GM12878 (cell line): ENCODE measurements around the gene RPS3. TPM values are rescaled to one million over a fixed set of nuclear protein-coding genes. Genes with fewer than 3 reads are reported as not detected.

ENCODE experiments used
- ATAC-seq: fragments of 200-7000 bp; cut with Tn5 transposase; 3 replicates; pipeline ENCODE4 v1.9.1; 2020; ENCODE audit warnings: mild to moderate bottlenecking, moderate library complexity
- BruUV-seq: library from RNA; stranded (reverse); fragments of 400-500 nt; replicated peaks from 2 replicates; lab custom pipeline; 2021; lab: Mats Ljungman, UMichigan
- CTCF ChIA-PET: fragments of 300-600 bp; sonication (Branson Sonifier 250); formaldehyde crosslinking; extraction: SDS; loops from one replicate; lab custom pipeline; 2021; ENCODE audit warnings: inconsistent platforms; lab: Yijun Ruan, JAX
- POLR2A ChIA-PET: fragments of 350-600 bp; formaldehyde crosslinking; extraction: SDS; loops from one replicate; lab custom pipeline; 2021; ENCODE audit warnings: inconsistent platforms; lab: Charles Lee
- RAD21 ChIA-PET: fragments of 300-600 bp; sonication (Branson Sonifier 250); formaldehyde crosslinking; loops from one replicate; lab custom pipeline; 2023; ENCODE audit warnings: antibody characterized with exemption; ENCODE audit not compliant: unreplicated experiment; lab: Charles Lee
- SMC1A ChIA-PET: fragments of 300-600 bp; sonication (Branson Sonifier 250); formaldehyde crosslinking; loops from one replicate; lab custom pipeline; 2023; ENCODE audit not compliant: unreplicated experiment, uncharacterized antibody; lab: Charles Lee
- DNase-seq: peaks from one replicate; pipeline ENCODE4 v3.0.0-alpha.2; 2011; ENCODE audit warnings: low read depth, low spot score
- FAIRE-seq: peaks from 3 replicates; lab custom pipeline; 2011; peaks lifted over from hg19 to GRCh38; lab: Jason Lieb, UNC
- H2AFZ ChIP-seq: 2 replicates; pipeline ENCODE4 v1.6.0; 2011; ENCODE audit warnings: low read depth, low read length, control low read depth; ENCODE audit not compliant: control insufficient read depth
- H3K27ac ChIP-seq: 2 replicates; pipeline ENCODE4 v1.5.1; 2011; ENCODE audit warnings: control low read depth; ENCODE audit not compliant: control insufficient read depth, insufficient read depth
- H3K27me3 ChIP-seq, 2 experiments: replicated peaks in 1 of 2; 2 replicates each; pipeline versions ENCODE4 v1.6.0 to v1.6.1; 2011; ENCODE audit warnings: low read length in 1 of 2; ENCODE audit not compliant: control insufficient read depth in 2 of 2, insufficient read depth in 2 of 2
- H3K36me3 ChIP-seq, 2 experiments: 2 replicates each; pipeline ENCODE4 v1.5.1; 2011; ENCODE audit warnings: low read length in 1 of 2; ENCODE audit not compliant: control insufficient read depth in 2 of 2, insufficient read depth in 2 of 2
- H3K4me1 ChIP-seq: 2 replicates; pipeline ENCODE4 v1.6.1; 2011; ENCODE audit warnings: mild to moderate bottlenecking, low read length, moderate library complexity, mixed read lengths; ENCODE audit not compliant: control insufficient read depth, insufficient read depth
- H3K4me2 ChIP-seq: 2 replicates; pipeline ENCODE4 v1.6.0; 2011; ENCODE audit warnings: control low read depth; ENCODE audit not compliant: control insufficient read depth, insufficient read depth
- H3K4me3 ChIP-seq: fragments of 200-600 bp; sonication (generic); 2 replicates; pipeline ENCODE4 v1.5.1; 2016
- H3K79me2 ChIP-seq: 2 replicates; pipeline ENCODE4 v1.6.0; 2011; ENCODE audit warnings: low read length; ENCODE audit not compliant: control insufficient read depth, insufficient read depth
- H3K9ac ChIP-seq: 2 replicates; pipeline ENCODE4 v1.8.0; 2011; ENCODE audit warnings: low read length, control low read depth, mixed read lengths; ENCODE audit not compliant: control insufficient read depth, insufficient read depth
- H3K9me3 ChIP-seq: replicated peaks from 3 replicates; pipeline ENCODE4 v1.5.1; 2011; ENCODE audit warnings: mild to moderate bottlenecking, low read length; ENCODE audit not compliant: control insufficient read depth, insufficient read depth
- H4K20me1 ChIP-seq: 2 replicates; pipeline ENCODE4 v1.6.0; 2011; ENCODE audit not compliant: control insufficient read depth, insufficient read depth
- GATAD2B ChIP-seq: fragments of 450-650 bp; conservative IDR thresholded peaks from 2 replicates; pipeline ENCODE4 v1.6.1; 2017; ENCODE audit warnings: low read depth, mild to moderate bottlenecking, moderate library complexity
- HDGF ChIP-seq: fragments of 450-650 bp; IDR thresholded peaks from 2 replicates; pipeline ENCODE4 v1.6.1; 2016; ENCODE audit warnings: antibody characterized with exemption
- LARP7 ChIP-seq: fragments of 450-650 bp; IDR thresholded peaks from 2 replicates; pipeline ENCODE4 v1.6.1; 2017; ENCODE audit warnings: mild to moderate bottlenecking
- MTA2 ChIP-seq: fragments of 450-650 bp; IDR thresholded peaks from 2 replicates; pipeline ENCODE4 v1.6.1; 2016; ENCODE audit warnings: low read depth, mild to moderate bottlenecking, moderate library complexity
- NR2C2 ChIP-seq: IDR thresholded peaks from 2 replicates; pipeline ENCODE4 v1.6.1; 2011; ENCODE audit warnings: borderline replicate concordance, low read depth; ENCODE audit not compliant: control insufficient read depth, insufficient read length
- RELA ChIP-seq: fragments of 450-650 bp; IDR thresholded peaks from 2 replicates; pipeline ENCODE4 v1.8.0; 2014; ENCODE audit warnings: borderline replicate concordance; ENCODE audit not compliant: partially characterized antibody
- WGBS: methylation state at CpG from one replicate; pipeline ENCODE4 v1.1.6; 2016; ENCODE audit warnings: low lambda C conversion rate; ENCODE audit not compliant: insufficient replicate concordance, insufficient coverage; ENCODE audit errors: missing lambda C conversion rate; 5-methylcytosine and 5-hydroxymethylcytosine counted together
- in situ Hi-C: fragments of 300-500 bp; cut with MboI; formaldehyde crosslinking; loops from 9 replicates; pipeline ENCODE4 v1.14.3; 2018; ENCODE audit warnings: mixed read lengths
- intact Hi-C: fragments of 100-400 bp; cut with micrococcal nuclease; formaldehyde crosslinking; loops from one replicate; pipeline ENCODE4 v1.14.2; 2022; ENCODE audit not compliant: unreplicated experiment
- polyA plus RNA-seq, 11 experiments: library from polyadenylated mRNA; depleted of rRNA in 4 of 11; unstranded in 6 of 11; stranded (reverse) in 5 of 11; fragments of >200 nt; fragmentation: Nextera tagmentation in 4 of 11; fragmentation: Illumina TruSeq in 1 of 11; extraction: Ambion mirVana in 4 of 11; extraction: Trizol in 1 of 11; gene quantifications; 1 replicate in 1 of 11; 2 replicates in 10 of 11; pipeline versions ENCODE4 v1.2.1 to v1.2.3, GENCODE V29; 2011 to 2016; ENCODE audit warnings: inconsistent platforms in 2 of 11, missing spikeins in 2 of 11, low read depth in 1 of 11
- total RNA-seq, 4 experiments: library from RNA; depleted of rRNA in 3 of 4; stranded (reverse); fragments of >200 nt in 3 of 4; fragmentation: Illumina TruSeq in 1 of 4; extraction: Trizol in 1 of 4; gene quantifications; 2 replicates each; pipeline versions ENCODE4 v1.2.1 to v1.2.3, GENCODE V29; 2013 to 2021
- TF ChIP-seq, protein P1 (sequence below): fragments of 450-650 bp; IDR thresholded peaks from 2 replicates; pipeline ENCODE4 v1.6.1; 2016; ENCODE audit warnings: mild to moderate bottlenecking
- TF ChIP-seq, protein P2 (sequence below): IDR thresholded peaks from 2 replicates; pipeline ENCODE4 v1.6.1; 2011; ENCODE audit warnings: low read depth, low read length, improper control_type of control experiment, borderline replicate concordance
- TF ChIP-seq, protein P3 (sequence below), 3 experiments: IDR thresholded peaks in 2 of 3; conservative IDR thresholded peaks in 1 of 3; 2 replicates each; pipeline ENCODE4 v1.5.1; 2011; ENCODE audit warnings: low read depth in 3 of 3, low read length in 3 of 3, mild to moderate bottlenecking in 3 of 3, control low read depth in 2 of 3, moderate library complexity in 2 of 3, inconsistent platforms in 1 of 3, mixed read lengths in 1 of 3; ENCODE audit not compliant: control insufficient read depth in 2 of 3, insufficient read depth in 1 of 3; ENCODE audit errors: extremely low read depth in 1 of 3
- TF ChIP-seq, protein P4 (sequence below): fragments of 450-650 bp; conservative IDR thresholded peaks from 2 replicates; pipeline ENCODE4 v1.6.1; 2017; ENCODE audit warnings: mild to moderate bottlenecking, moderate library complexity
- TF ChIP-seq, protein P5 (sequence below): fragments of 450-650 bp; IDR thresholded peaks from 2 replicates; pipeline ENCODE4 v1.6.1; 2016; ENCODE audit warnings: mild to moderate bottlenecking

RPS3 gene
- total and polyA plus RNA-seq, 10 of the 15 experiments (the other 5 are each of a cell fraction or from before 2014, with no cell fraction given): 2,127 to 9,556 (median 4,327) TPM

DNA sequence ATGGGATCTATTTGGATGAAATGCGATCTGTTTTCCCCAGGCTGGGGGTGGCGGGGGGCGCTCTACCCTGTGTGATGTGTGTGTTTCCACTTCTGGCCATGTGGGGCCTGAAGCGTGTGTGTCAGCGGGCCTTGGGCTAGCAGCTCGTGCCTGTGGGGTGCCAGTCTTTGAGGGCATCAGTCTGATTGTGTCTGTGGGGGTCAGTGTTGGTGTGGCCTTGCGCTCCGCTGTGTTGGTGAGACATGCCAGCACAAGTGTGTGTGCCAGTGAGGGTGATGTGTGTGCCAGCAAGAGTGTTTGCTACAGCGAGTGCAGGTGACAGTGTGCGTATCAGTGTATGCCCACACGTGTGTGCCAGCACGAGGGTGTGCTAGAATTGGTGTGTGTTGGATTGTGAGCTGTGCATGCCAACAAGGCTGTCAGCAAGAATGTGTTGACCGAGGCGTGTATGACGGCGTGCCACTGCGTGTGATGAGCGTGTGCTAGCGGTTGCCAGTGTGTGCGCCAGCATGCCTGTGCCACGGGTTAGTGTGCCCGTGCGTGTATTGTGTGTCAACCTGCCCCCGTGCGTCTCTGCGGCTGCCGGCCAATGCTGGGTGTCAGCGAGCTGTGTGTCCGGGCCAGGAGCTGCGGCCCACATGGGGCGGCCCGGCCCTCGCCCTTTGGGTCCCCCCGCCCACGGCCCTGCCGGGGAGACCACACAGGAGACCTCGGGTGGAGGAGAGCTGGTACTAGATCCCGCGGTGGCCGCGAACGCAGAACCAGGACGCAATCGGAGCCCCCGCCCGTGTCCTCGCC is 48.4 kb upstream of the RPS3 start:
- no peak overlapping the region; the same call in 1 of the 2 replicates for H3K27ac ChIP-seq
- H4K20me1 ChIP-seq: no peaks in the 10 kb centered on the region
- POLR2A ChIA-PET: interaction anchor here (0.8 to 2.2 kb wide), 2 partner anchors 10 to 18 kb away, joined by 3 to 8 read pairs; no protein-coding TSS in a partner anchor
- peak overlapping the region; percentile 7; the same call in 1 of the 2 replicates for H3K4me3 ChIP-seq
- peak overlapping the region; percentile 58; the same call in 1 of the 2 replicates for H3K9ac ChIP-seq
- H2AFZ ChIP-seq: peak overlapping the region; percentile 71
- SMC1A ChIA-PET: interaction anchor here (1.1 kb wide), 1 partner anchor 18 kb away, joined by 4 read pairs; no protein-coding TSS in a partner anchor
- H3K79me2 ChIP-seq: peaks cover 29% of the 10 kb centered on the region
- in situ Hi-C loops: no loop called here
- peak; percentile 50 for ATAC-seq
- CTCF ChIA-PET: interaction anchor here (1.2 to 2.8 kb wide), 4 partner anchors 10 to 37 kb away, joined by 3 to 25 read pairs (median 8); no protein-coding TSS in a partner anchor
- intact Hi-C loops: no loop called here
- no TSS peak for BruUV-seq
- H3K9me3 ChIP-seq: no peaks in the 10 kb centered on the region
- no peaks in the 10 kb centered on the region for H3K36me3 ChIP-seq
- RAD21 ChIA-PET: interaction anchor here (1.1 to 3.3 kb wide), 4 partner anchors 10 to 32 kb away, joined by 3 to 14 read pairs (median 8); no protein-coding TSS in a partner anchor
- FAIRE-seq: no peak
- peaks cover 0 to 4% of the 10 kb centered on the region in 2 experiments; a peak in 1 of 4 replicates for H3K27me3 ChIP-seq
- H3K4me1 ChIP-seq: peaks cover 22% of the 10 kb centered on the region
- H3K4me2 ChIP-seq: peak overlapping the region; percentile 72
- WGBS: 16% methylated on average over 37 of the region's 47 CpGs
- DNase-seq: no peak
- TF ChIP-seq, protein P1, sequence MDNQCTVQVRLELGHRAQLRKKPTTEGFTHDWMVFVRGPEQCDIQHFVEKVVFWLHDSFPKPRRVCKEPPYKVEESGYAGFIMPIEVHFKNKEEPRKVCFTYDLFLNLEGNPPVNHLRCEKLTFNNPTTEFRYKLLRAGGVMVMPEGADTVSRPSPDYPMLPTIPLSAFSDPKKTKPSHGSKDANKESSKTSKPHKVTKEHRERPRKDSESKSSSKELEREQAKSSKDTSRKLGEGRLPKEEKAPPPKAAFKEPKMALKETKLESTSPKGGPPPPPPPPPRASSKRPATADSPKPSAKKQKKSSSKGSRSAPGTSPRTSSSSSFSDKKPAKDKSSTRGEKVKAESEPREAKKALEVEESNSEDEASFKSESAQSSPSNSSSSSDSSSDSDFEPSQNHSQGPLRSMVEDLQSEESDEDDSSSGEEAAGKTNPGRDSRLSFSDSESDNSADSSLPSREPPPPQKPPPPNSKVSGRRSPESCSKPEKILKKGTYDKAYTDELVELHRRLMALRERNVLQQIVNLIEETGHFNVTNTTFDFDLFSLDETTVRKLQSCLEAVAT: peak; percentile 70
- no peak for TF ChIP-seq NR2C2
- TF ChIP-seq, protein P2, sequence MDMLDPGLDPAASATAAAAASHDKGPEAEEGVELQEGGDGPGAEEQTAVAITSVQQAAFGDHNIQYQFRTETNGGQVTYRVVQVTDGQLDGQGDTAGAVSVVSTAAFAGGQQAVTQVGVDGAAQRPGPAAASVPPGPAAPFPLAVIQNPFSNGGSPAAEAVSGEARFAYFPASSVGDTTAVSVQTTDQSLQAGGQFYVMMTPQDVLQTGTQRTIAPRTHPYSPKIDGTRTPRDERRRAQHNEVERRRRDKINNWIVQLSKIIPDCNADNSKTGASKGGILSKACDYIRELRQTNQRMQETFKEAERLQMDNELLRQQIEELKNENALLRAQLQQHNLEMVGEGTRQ: no peak
- TF ChIP-seq, protein P3, sequence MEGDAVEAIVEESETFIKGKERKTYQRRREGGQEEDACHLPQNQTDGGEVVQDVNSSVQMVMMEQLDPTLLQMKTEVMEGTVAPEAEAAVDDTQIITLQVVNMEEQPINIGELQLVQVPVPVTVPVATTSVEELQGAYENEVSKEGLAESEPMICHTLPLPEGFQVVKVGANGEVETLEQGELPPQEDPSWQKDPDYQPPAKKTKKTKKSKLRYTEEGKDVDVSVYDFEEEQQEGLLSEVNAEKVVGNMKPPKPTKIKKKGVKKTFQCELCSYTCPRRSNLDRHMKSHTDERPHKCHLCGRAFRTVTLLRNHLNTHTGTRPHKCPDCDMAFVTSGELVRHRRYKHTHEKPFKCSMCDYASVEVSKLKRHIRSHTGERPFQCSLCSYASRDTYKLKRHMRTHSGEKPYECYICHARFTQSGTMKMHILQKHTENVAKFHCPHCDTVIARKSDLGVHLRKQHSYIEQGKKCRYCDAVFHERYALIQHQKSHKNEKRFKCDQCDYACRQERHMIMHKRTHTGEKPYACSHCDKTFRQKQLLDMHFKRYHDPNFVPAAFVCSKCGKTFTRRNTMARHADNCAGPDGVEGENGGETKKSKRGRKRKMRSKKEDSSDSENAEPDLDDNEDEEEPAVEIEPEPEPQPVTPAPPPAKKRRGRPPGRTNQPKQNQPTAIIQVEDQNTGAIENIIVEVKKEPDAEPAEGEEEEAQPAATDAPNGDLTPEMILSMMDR (IDR thresholded peaks at IDR 0.05 in 2 of 3, conservative IDR thresholded peaks at IDR 0.05 in 1 of 3; ENCODE audit: control insufficient read depth in 2 of 3, extremely low read depth in 1 of 3, insufficient read depth in 1 of 3, low read depth in 3 of 3, low read length in 3 of 3): peak; percentile 9 to 34 (median 19); a peak in 4 of 6 replicates
- TF ChIP-seq, protein P4, sequence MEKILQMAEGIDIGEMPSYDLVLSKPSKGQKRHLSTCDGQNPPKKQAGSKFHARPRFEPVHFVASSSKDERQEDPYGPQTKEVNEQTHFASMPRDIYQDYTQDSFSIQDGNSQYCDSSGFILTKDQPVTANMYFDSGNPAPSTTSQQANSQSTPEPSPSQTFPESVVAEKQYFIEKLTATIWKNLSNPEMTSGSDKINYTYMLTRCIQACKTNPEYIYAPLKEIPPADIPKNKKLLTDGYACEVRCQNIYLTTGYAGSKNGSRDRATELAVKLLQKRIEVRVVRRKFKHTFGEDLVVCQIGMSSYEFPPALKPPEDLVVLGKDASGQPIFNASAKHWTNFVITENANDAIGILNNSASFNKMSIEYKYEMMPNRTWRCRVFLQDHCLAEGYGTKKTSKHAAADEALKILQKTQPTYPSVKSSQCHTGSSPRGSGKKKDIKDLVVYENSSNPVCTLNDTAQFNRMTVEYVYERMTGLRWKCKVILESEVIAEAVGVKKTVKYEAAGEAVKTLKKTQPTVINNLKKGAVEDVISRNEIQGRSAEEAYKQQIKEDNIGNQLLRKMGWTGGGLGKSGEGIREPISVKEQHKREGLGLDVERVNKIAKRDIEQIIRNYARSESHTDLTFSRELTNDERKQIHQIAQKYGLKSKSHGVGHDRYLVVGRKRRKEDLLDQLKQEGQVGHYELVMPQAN: 0 out of 2 replicates have a peak, but pooled peaks have one; percentile 38
- peak; percentile 25; the same call in 1 of the 2 replicates for TF ChIP-seq MTA2
- peak; percentile 68 for TF ChIP-seq GATAD2B
- TF ChIP-seq LARP7: peak; percentile 49
- no peak for TF ChIP-seq RELA
- peak; percentile 89; the same call in 1 of the 2 replicates for TF ChIP-seq HDGF
- TF ChIP-seq, protein P5, sequence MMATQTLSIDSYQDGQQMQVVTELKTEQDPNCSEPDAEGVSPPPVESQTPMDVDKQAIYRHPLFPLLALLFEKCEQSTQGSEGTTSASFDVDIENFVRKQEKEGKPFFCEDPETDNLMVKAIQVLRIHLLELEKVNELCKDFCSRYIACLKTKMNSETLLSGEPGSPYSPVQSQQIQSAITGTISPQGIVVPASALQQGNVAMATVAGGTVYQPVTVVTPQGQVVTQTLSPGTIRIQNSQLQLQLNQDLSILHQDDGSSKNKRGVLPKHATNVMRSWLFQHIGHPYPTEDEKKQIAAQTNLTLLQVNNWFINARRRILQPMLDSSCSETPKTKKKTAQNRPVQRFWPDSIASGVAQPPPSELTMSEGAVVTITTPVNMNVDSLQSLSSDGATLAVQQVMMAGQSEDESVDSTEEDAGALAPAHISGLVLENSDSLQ: 0 out of 2 replicates have a peak, but pooled peaks have one; percentile 19
